Loucy (cell line): ENCODE results near the gene ZNF724.

Experiments
- EZH2phosphoT487 ChIP-seq: fragments of 200-600 bp; IDR thresholded peaks from 2 replicates; pipeline ENCODE4 v1.6.1; 2018; ENCODE audit warnings: antibody characterized with exemption, mild to moderate bottlenecking, moderate library complexity, borderline replicate concordance
- TF ChIP-seq, protein P1 (sequence below): fragments of 200-600 bp; sonication (generic); conservative IDR thresholded peaks from 2 replicates; pipeline ENCODE4 v1.5.1; 2014; ENCODE audit warnings: mild to moderate bottlenecking, antibody characterized with exemption, low read length

DNA sequence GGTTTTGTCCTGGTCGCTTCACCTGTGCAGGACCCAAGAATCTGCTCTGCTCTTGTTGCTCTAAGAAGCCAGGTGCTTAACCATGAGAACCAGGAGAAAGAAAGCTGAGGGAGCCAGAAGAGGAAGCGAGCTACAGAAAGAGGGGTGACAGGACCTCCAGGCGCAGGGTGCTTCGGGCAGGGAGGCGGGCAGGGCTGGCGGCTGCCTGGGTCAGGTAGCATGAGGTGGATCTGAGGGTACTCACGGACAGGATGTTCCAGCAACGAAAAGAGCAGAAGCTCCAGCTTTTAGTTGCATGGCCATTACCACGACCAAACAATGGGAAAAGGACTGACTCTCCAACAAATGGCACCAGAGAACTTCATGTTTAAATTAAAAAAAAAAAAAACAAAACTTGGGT, 59.9 kb downstream of the ZNF724 start:
- TF ChIP-seq, protein P1, sequence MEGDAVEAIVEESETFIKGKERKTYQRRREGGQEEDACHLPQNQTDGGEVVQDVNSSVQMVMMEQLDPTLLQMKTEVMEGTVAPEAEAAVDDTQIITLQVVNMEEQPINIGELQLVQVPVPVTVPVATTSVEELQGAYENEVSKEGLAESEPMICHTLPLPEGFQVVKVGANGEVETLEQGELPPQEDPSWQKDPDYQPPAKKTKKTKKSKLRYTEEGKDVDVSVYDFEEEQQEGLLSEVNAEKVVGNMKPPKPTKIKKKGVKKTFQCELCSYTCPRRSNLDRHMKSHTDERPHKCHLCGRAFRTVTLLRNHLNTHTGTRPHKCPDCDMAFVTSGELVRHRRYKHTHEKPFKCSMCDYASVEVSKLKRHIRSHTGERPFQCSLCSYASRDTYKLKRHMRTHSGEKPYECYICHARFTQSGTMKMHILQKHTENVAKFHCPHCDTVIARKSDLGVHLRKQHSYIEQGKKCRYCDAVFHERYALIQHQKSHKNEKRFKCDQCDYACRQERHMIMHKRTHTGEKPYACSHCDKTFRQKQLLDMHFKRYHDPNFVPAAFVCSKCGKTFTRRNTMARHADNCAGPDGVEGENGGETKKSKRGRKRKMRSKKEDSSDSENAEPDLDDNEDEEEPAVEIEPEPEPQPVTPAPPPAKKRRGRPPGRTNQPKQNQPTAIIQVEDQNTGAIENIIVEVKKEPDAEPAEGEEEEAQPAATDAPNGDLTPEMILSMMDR, result no peak
- TF ChIP-seq EZH2phosphoT487, result no peak
